G401.6 (cell line): ENCODE data around the gene TLR1.
A peak's percentile ranks its signal among the peaks of the same experiment; 100 is the strongest.
"Not testable (repeated sequence)": the region's sequence is repeated elsewhere in the genome, so short reads cannot be mapped to it uniquely, and the experiment has no call there.

Experiments used
- FAIRE-seq: peaks from 2 replicates; lab custom pipeline; 2012; peaks lifted over from hg19 to GRCh38; lab: Jason Lieb, UNC

TLR1 gene

DNA sequence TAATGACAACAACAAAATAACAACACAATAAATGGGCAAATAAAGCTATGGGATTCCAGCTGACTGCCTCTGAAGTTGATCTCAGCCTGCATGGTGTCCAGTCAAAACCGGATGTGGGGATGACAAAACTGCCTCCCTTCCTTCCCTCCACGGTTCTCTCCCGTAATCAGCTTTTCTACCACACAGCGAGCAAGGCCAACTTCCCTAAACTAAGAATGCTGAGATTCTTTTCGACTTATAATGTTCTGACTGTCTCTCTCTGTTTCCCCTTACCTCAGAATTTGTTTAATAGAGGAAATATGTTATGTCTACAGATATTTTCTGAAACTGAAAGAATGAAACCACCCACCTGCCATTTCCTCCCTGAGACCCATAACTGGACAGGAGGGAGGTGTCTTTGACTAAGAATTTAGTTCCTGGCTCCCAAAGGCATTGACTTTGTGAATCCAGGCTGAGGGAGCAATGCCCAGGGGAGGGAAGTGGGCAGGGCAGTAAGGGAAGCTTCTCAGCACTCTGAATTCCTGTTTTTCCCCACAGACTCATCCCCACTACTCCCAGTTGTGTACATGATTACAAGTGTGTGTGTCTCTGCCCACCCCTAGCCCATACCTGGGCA lies 1.0 kb upstream of the TLR1 start:
- FAIRE-seq, result no peak

DNA sequence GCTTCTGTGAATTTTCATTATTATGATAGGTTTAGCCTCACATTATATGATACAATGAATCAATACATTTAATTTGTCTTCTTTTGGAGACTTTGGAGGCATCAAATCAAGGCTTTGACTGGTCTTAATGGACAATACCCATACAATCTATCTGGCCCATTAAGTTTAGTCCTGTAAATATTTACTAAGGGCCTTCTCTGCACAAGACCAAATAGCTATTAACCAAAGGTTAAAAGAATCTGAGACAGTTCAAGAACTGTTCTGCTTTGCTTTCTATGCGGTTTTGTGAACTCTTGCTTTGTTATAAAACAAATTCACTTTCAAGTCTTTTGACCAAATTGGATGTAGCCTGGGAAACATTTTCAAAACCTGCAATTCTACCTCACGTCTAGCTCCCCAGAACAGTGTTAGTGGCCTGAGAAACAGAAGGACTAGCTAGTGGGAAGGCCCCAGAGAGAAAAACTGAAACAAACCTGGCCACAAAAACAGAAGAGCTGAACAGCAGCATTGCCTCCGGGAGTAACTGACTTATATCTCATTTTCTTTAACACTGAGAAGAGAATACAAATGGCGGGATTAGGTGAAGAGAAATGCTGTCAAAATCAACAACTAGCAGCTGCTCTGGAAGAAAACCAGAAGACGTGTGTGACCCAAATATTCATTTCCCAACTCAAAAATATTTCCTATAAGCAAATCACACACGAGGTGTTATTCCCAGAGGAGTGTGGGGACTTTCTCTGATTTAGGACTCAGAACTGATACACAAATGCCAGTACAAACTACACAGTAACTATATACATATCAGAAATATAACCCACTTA lies 548 bp downstream of the TLR1 start:
- no peak for FAIRE-seq

GRCh38 chr4:38802561-38803355 lies 1.8 kb downstream of the TLR1 start:
- no peak for FAIRE-seq

- no peak for FAIRE-seq
Measured at GRCh38 chr4:38800961-38801450, 3.6 kb downstream of the TLR1 start.

DNA sequence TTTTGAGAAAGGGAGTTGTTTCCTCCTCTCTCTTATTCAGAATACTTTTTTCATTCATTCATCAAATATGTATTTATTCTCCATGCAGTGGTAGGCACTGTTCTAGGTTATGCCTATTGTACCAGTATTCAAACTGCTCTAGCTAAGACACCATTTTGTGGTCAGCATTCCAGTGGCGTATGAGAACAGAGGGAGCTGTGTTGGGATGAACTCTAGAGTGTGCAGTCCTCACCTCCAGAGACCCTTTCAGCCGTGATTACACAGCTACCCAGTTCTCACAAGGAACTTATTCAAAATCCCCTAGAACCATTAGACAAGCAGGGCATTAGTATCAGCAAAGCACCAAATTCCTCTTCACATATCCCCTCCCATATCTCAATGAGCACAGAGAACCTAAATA lies 4.2 kb downstream of the TLR1 start:
- no peak for FAIRE-seq

GRCh38 chr4:38795087-38795486 lies 9.5 kb downstream of the TLR1 start:
- no peak for FAIRE-seq

DNA sequence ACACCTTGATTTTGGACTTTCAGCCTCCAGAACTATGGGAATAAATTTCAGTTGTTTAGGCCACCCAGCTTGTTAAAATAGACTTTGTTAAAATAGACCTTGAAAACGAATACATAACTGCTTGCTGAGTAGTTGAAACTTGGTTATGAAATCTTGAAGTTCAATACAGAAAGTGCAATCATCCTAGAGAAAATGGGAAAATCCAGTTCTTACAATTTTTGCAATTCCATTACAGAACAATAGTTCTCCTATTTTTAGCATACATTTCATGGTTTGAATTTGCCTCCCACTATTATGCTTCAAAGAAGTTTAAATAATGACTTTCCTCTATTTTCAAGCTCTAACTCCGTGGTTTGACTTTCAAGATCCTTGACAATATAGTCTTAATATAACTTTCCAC lies 10.5 kb downstream of the TLR1 start:
- FAIRE-seq, result no peak

- FAIRE-seq, result no peak
Measured at GRCh38 chr4:38791010-38791409, 13.6 kb downstream of the TLR1 start.

- no peak for FAIRE-seq
Measured at GRCh38 chr4:38788317-38788716, 16.3 kb downstream of the TLR1 start.

GRCh38 chr4:38787693-38788092 lies 16.9 kb downstream of the TLR1 start:
- FAIRE-seq, result no peak

DNA sequence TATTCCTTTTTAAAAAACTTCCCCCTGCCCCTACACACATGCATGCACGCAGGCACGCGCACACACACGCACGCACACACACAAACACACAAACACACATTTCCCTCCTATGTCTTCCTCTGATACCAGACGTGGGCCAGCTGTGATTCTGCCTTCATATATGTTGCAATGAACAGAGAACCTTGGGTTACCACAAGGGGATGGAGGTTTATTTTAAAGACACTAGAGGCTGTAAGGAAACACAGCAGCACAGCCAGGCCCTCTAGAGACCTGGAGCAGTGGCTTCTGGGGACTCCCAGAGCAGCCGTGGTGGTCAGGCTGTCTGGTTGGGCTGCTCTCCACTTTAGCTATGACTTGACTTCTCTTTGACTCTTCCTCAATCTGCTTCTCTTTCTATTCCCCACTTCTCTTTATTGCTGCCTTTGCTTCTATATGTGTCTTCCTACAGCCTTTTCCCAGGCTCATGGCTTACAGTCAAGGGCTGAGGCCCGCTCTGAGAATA lies 18.6 kb downstream of the TLR1 start:
- no peak for FAIRE-seq

DNA sequence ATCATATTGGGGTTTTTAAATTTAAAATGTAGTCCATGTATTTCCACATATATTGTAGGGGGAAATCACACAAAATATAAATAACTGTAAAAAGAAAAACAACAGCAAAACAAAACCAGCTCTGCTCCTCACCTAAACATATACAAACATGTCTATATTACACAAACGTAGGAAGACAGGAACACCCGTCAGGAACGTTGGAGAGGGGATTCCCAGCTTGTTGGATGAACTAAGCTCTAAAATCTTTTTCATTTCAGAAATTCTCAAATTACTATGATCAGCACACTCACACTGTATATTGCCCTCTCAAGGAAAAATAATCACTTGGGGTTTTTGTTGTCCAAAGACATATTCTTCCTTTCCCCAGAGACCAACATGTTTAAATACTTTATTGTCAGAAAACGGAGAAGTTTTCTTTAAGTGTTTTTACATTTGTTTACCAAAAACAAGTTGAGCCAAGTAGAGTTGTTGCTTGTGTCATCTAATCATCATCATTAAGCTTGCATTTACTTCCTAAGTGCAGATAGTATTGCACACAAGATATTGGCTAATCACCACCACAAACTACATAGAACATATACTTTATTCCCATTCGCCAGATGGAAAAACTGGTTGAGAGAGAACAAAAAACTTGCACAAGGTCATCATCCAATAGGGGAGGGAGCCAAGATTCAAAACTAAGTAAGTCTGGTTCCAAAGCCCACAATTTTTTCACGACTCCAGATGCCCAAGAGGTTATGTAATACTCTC lies 19.4 kb downstream of the TLR1 start:
- no peak for FAIRE-seq

GRCh38 chr4:38784141-38784540 lies 20.4 kb downstream of the TLR1 start:
- no peak for FAIRE-seq

DNA sequence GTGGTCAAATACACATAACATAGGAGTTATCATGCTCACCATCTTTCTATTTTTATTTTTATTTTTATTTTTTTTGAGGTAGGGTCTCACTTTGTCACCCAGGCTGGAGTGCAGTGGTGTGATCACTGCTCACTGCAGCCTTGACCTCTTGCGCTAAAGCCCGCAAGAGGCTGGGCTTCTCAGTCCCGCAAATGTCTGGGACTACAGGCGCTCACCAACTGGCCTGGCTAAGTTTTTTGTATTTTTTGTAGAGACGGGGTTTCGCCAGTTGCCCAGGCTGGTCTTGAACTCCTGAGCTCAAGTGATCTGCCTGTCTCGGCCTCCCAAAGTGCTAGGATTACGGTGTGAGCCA lies 21.5 kb downstream of the TLR1 start:
- no peak for FAIRE-seq

GRCh38 chr4:38782452-38783108 lies 22.0 kb downstream of the TLR1 start, which contains the start of gene TLR10:
TSS of gene TLR10 (minus strand) at chr4:38782990. CDS start at chr4:38775590, 7,400 bp downstream.
- peak; percentile 77 for FAIRE-seq

DNA sequence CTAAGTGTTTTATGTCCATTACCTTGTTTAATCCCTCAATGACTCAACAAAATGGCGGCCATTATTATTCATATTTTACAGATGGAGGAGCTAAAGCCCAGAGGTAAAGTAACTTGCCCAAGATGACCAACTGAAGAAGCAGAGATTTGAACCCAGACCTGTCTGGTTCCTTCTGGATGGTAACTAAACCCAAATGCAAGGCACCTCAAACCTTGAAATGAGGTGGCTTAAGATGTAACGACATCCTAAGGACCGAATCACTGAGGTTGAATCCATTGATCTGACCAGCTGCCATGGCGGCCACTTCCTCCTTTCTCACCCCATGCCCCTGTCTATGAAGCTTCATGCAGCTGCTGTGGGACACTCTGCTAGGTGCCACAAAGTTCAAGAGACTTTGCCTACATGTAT lies 22.7 kb downstream of the TLR1 start:
- FAIRE-seq, result no peak

- no peak for FAIRE-seq
Measured at GRCh38 chr4:38780833-38781484, 23.6 kb downstream of the TLR1 start.

GRCh38 chr4:38779790-38780189 lies 24.8 kb downstream of the TLR1 start:
- no peak for FAIRE-seq

- FAIRE-seq, result not testable (repeated sequence)
Measured at GRCh38 chr4:38777925-38778324, 26.7 kb downstream of the TLR1 start.

DNA sequence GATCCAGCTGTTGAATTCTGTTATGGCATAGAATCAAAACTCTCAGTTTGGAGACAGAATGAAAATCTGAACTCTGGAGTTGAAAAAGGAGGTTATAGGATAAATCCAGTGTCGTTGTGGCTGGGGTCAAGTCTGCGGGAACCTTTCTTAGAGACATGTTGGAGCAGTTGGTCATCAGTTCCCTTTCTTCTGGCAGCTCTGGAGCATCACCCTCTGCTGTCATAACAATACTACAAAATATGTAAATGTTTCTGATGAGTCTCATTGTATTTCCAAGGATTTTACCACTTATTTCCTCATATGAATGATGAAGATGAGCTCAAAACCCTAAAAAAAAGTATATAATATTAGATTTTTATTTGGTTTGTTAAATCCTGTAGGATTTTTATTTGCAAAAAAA lies 29.3 kb downstream of the TLR1 start:
- FAIRE-seq, result no peak
